ENCODE data around the gene OCLN. TPM values are rescaled to one million over a fixed set of nuclear protein-coding genes. Genes with fewer than 3 reads are reported as not detected.

Gene OCLN
- total RNA-seq, 1 donor from 2014 or later, result 2.0 TPM

- Histone ChIP-seq H3K27me3 (ENCODE audit: low read depth) (peaks cover 92% of the 10 kb centered on the region), H3K4me3 (no peak overlapping the region), H3K27ac (replicated peaks) (no peak overlapping the region), H3K9me3 (replicated peaks) (no peaks in the 10 kb centered on the region), H3K4me1 (peaks cover 8% of the 10 kb centered on the region), H3K36me3 (no peaks in the 10 kb centered on the region)
- DNase-seq, result no peak
- intact Hi-C loops (cut with micrococcal nuclease), result no loop called here
- TF ChIP-seq CTCF (IDR thresholded peaks at IDR 0.05; ENCODE audit: borderline replicate concordance), result no peak
Observed at GRCh38 chr5:69498384-69498783, 5.8 kb downstream of the OCLN start.

GRCh38 chr5:69502367-69502766 lies 9.8 kb downstream of the OCLN start:
- Histone ChIP-seq H3K4me1 (no peaks in the 10 kb centered on the region), H3K36me3 (no peaks in the 10 kb centered on the region), H3K9me3 (replicated peaks) (no peaks in the 10 kb centered on the region), H3K27me3 (ENCODE audit: low read depth) (peaks cover 65% of the 10 kb centered on the region), H3K27ac (replicated peaks) (no peak overlapping the region), H3K4me3 (no peak overlapping the region)
- TF ChIP-seq CTCF (IDR thresholded peaks at IDR 0.05; ENCODE audit: borderline replicate concordance), result no peak
- no peak for DNase-seq
- intact Hi-C loops (cut with micrococcal nuclease), result no loop called here

- no peak for TF ChIP-seq CTCF (IDR thresholded peaks at IDR 0.05; ENCODE audit: borderline replicate concordance)
- H3K27me3 ChIP-seq (ENCODE audit: low read depth), result peaks cover 65% of the 10 kb centered on the region
- no peaks in the 10 kb centered on the region for H3K9me3 ChIP-seq (replicated peaks)
Observed at GRCh38 chr5:69502767-69503488, 10.3 kb downstream of the OCLN start.

GRCh38 chr5:69504036-69504435 lies 11.4 kb downstream of the OCLN start:
- Histone ChIP-seq H3K36me3 (no peaks in the 10 kb centered on the region), H3K9me3 (replicated peaks) (no peaks in the 10 kb centered on the region), H3K27ac (replicated peaks) (no peak overlapping the region), H3K4me3 (no peak overlapping the region), H3K4me1 (no peaks in the 10 kb centered on the region), H3K27me3 (ENCODE audit: low read depth) (peaks cover 58% of the 10 kb centered on the region)
- no peak for TF ChIP-seq CTCF (IDR thresholded peaks at IDR 0.05; ENCODE audit: borderline replicate concordance)
- no peak for DNase-seq
- intact Hi-C loops (cut with micrococcal nuclease), result no loop called here

More at GRCh38 chr5:69502767-69503488, 10.3 kb downstream of the OCLN start:
- intact Hi-C loops (cut with micrococcal nuclease), result no loop called here
- H3K36me3 ChIP-seq, result no peaks in the 10 kb centered on the region
- DNase-seq, result no peak
- H3K4me1 ChIP-seq, result no peaks in the 10 kb centered on the region
- no peak overlapping the region for H3K27ac ChIP-seq (replicated peaks)
- no peak overlapping the region for H3K4me3 ChIP-seq

GRCh38 chr5:69505306-69505705 lies 12.7 kb downstream of the OCLN start:
- Histone ChIP-seq H3K36me3 (no peaks in the 10 kb centered on the region), H3K27ac (replicated peaks) (no peak overlapping the region), H3K27me3 (ENCODE audit: low read depth) (peaks cover 45% of the 10 kb centered on the region), H3K4me3 (no peak overlapping the region), H3K9me3 (replicated peaks) (no peaks in the 10 kb centered on the region), H3K4me1 (no peaks in the 10 kb centered on the region)
- intact Hi-C loops (cut with micrococcal nuclease), result no loop called here
- no peak for DNase-seq
- no peak for TF ChIP-seq CTCF (IDR thresholded peaks at IDR 0.05; ENCODE audit: borderline replicate concordance)
